HEK293 (cell line): ENCODE measurements around the gene STX11.

ENCODE experiments used
- CTCF ChIA-PET: fragments of 350-600 bp; formaldehyde crosslinking; extraction: SDS; loops from one replicate; lab custom pipeline; 2021; ENCODE audit warnings: antibody characterized with exemption; lab: Yijun Ruan, JAX
- POLR2A ChIA-PET: fragments of 300-600 bp; formaldehyde crosslinking; extraction: SDS; loops from one replicate; lab custom pipeline; 2020; ENCODE audit warnings: antibody characterized with exemption, inconsistent platforms; lab: Yijun Ruan, JAX
- H3K27ac ChIP-seq: fragments of 200-500 bp; sonication (Bioruptor generic); 2 replicates; pipeline ENCODE4 v1.5.1; 2014; ENCODE audit warnings: low read depth, low read length, control low read depth, inconsistent platforms; ENCODE audit errors: extremely low read depth
- H3K36me3 ChIP-seq, 2 experiments: fragments of 200-500 bp in 1 of 2; sonication (Bioruptor generic) in 1 of 2; 1 replicate in 1 of 2; 2 replicates in 1 of 2; pipeline ENCODE4 v1.5.1; 2014 to 2017; ENCODE audit warnings: inconsistent platforms in 2 of 2, low read length in 2 of 2; ENCODE audit not compliant: control insufficient read depth in 2 of 2, insufficient read depth in 1 of 2
- H3K4me1 ChIP-seq: fragments of 200-500 bp; sonication (Bioruptor generic); 2 replicates; pipeline ENCODE4 v1.5.1; 2014; ENCODE audit warnings: mild to moderate bottlenecking, low read length, inconsistent platforms; ENCODE audit not compliant: control insufficient read depth, insufficient read depth
- H3K4me3 ChIP-seq: 2 replicates; pipeline ENCODE4 v1.5.1; 2011; ENCODE audit warnings: low read depth, mild to moderate bottlenecking, control low read depth, low read length, moderate library complexity
- H3K9me3 ChIP-seq: fragments of 200-500 bp; sonication (Bioruptor generic); 2 replicates; pipeline ENCODE4 v1.5.1; 2014; ENCODE audit warnings: low read depth, low read length, inconsistent platforms; ENCODE audit not compliant: control insufficient read depth, insufficient read depth
- HIC1 ChIP-seq: fragments of 450-650 bp; formaldehyde crosslinking; IDR thresholded peaks from 2 replicates; pipeline ENCODE4 v1.5.1; 2016; ENCODE audit warnings: missing biosample characterization, missing genetic modification characterization
- IKZF3 ChIP-seq: fragments of 450-650 bp; IDR thresholded peaks from 2 replicates; pipeline ENCODE4 v1.5.0; 2018; ENCODE audit warnings: missing biosample characterization, mild to moderate bottlenecking, missing genetic modification characterization, moderate library complexity
- SP7 ChIP-seq: fragments of 450-650 bp; formaldehyde crosslinking; IDR thresholded peaks from 2 replicates; pipeline ENCODE4 v1.5.1; 2016; ENCODE audit warnings: missing biosample characterization, missing genetic modification characterization
- ZBTB11 ChIP-seq: fragments of 450-650 bp; formaldehyde crosslinking; conservative IDR thresholded peaks from 2 replicates; pipeline ENCODE4 v1.5.1; 2016; ENCODE audit warnings: low read depth, missing biosample characterization, missing genetic modification characterization
- ZBTB7A ChIP-seq: fragments of 450-650 bp; formaldehyde crosslinking; IDR thresholded peaks from 2 replicates; pipeline ENCODE4 v1.5.1; 2016; ENCODE audit warnings: low read depth, missing biosample characterization, missing genetic modification characterization
- ZIC2 ChIP-seq: fragments of 450-650 bp; formaldehyde crosslinking; IDR thresholded peaks from 2 replicates; pipeline ENCODE4 v1.5.1; 2016; ENCODE audit warnings: missing biosample characterization, missing genetic modification characterization
- ZNF112 ChIP-seq: fragments of 450-650 bp; formaldehyde crosslinking; IDR thresholded peaks from 2 replicates; pipeline ENCODE4 v1.5.0; 2017; ENCODE audit warnings: missing biosample characterization, missing genetic modification characterization
- ZNF138 ChIP-seq: fragments of 450-650 bp; formaldehyde crosslinking; IDR thresholded peaks from 2 replicates; pipeline ENCODE4 v1.5.1; 2016; ENCODE audit warnings: missing biosample characterization, missing genetic modification characterization, borderline replicate concordance
- ZNF184 ChIP-seq: fragments of 450-650 bp; IDR thresholded peaks from 2 replicates; pipeline ENCODE4 v1.5.1; 2018; ENCODE audit warnings: missing biosample characterization, mild to moderate bottlenecking, missing genetic modification characterization
- ZNF2 ChIP-seq: fragments of 450-650 bp; formaldehyde crosslinking; IDR thresholded peaks from 2 replicates; pipeline ENCODE4 v1.5.1; 2016; ENCODE audit warnings: missing biosample characterization, missing genetic modification characterization
- ZNF292 ChIP-seq: fragments of 450-650 bp; formaldehyde crosslinking; IDR thresholded peaks from 2 replicates; pipeline ENCODE4 v1.5.1; 2016; ENCODE audit warnings: low read depth, missing biosample characterization, missing genetic modification characterization, borderline replicate concordance
- ZNF302 ChIP-seq: fragments of 450-650 bp; formaldehyde crosslinking; IDR thresholded peaks from 2 replicates; pipeline ENCODE4 v1.5.1; 2016; ENCODE audit warnings: missing biosample characterization, missing genetic modification characterization, low read depth
- ZNF391 ChIP-seq: fragments of 450-650 bp; formaldehyde crosslinking; IDR thresholded peaks from 2 replicates; pipeline ENCODE4 v1.5.1; 2016; ENCODE audit warnings: low read depth, missing biosample characterization, missing genetic modification characterization, borderline replicate concordance
- ZNF416 ChIP-seq: fragments of 450-650 bp; formaldehyde crosslinking; IDR thresholded peaks from 2 replicates; pipeline ENCODE4 v1.5.1; 2016; ENCODE audit warnings: missing biosample characterization, missing genetic modification characterization
- ZNF639 ChIP-seq: fragments of 450-650 bp; formaldehyde crosslinking; IDR thresholded peaks from 2 replicates; pipeline ENCODE4 v1.5.1; 2016; ENCODE audit warnings: missing biosample characterization, missing genetic modification characterization
- ZNF660 ChIP-seq: fragments of 450-650 bp; IDR thresholded peaks from 2 replicates; pipeline ENCODE4 v1.5.1; 2018; ENCODE audit warnings: missing biosample characterization, mild to moderate bottlenecking, missing genetic modification characterization
- ZSCAN16 ChIP-seq: fragments of 450-650 bp; formaldehyde crosslinking; IDR thresholded peaks from 2 replicates; pipeline ENCODE4 v1.5.1; 2016; ENCODE audit warnings: missing biosample characterization, missing genetic modification characterization
- TF ChIP-seq, protein P1 (sequence below): fragments of 450-650 bp; formaldehyde crosslinking; IDR thresholded peaks from 2 replicates; pipeline ENCODE4 v1.5.1; 2016; ENCODE audit warnings: missing biosample characterization, missing genetic modification characterization, borderline replicate concordance
- TF ChIP-seq, protein P2 (sequence below): fragments of 450-650 bp; formaldehyde crosslinking; IDR thresholded peaks from 2 replicates; pipeline ENCODE4 v1.5.1; 2017; ENCODE audit warnings: missing biosample characterization, missing genetic modification characterization

Gene STX11

GRCh38 chr6:144190080-144190479 is 39.8 kb downstream of the STX11 start (continued):
- TF ChIP-seq ZBTB11 (tag by site-specific recombination) (no peak), ZNF660 (tag by site-specific recombination) (no peak), ZNF416 (no peak), ZNF639 (no peak)
- TF ChIP-seq, all 188 proteins: peak for 0

- Histone ChIP-seq H3K4me1 (no peaks in the 10 kb centered on the region), H3K4me3 (no peak overlapping the region), H3K36me3 (peaks cover 0 to 4% of the 10 kb centered on the region in 2 experiments; a peak in 1 of 3 replicates), H3K27ac (no peak overlapping the region), H3K9me3 (no peaks in the 10 kb centered on the region)
- ChIA-PET POLR2A (interaction anchor here (0.6 kb wide), 1 partner anchor 293 kb away, joined by 7 read pairs; no protein-coding TSS in a partner anchor), CTCF (interaction anchor here (0.6 to 2.4 kb wide), 2 partner anchors 9 to 18 kb away, joined by 3 to 7 read pairs; no protein-coding TSS in a partner anchor)
- TF ChIP-seq ZNF660 (tag by site-specific recombination): no peak
- TF ChIP-seq HIC1 (tag by site-specific recombination): no peak
- no peak for TF ChIP-seq ZNF2 (tag by site-specific recombination)
- TF ChIP-seq, protein P1, sequence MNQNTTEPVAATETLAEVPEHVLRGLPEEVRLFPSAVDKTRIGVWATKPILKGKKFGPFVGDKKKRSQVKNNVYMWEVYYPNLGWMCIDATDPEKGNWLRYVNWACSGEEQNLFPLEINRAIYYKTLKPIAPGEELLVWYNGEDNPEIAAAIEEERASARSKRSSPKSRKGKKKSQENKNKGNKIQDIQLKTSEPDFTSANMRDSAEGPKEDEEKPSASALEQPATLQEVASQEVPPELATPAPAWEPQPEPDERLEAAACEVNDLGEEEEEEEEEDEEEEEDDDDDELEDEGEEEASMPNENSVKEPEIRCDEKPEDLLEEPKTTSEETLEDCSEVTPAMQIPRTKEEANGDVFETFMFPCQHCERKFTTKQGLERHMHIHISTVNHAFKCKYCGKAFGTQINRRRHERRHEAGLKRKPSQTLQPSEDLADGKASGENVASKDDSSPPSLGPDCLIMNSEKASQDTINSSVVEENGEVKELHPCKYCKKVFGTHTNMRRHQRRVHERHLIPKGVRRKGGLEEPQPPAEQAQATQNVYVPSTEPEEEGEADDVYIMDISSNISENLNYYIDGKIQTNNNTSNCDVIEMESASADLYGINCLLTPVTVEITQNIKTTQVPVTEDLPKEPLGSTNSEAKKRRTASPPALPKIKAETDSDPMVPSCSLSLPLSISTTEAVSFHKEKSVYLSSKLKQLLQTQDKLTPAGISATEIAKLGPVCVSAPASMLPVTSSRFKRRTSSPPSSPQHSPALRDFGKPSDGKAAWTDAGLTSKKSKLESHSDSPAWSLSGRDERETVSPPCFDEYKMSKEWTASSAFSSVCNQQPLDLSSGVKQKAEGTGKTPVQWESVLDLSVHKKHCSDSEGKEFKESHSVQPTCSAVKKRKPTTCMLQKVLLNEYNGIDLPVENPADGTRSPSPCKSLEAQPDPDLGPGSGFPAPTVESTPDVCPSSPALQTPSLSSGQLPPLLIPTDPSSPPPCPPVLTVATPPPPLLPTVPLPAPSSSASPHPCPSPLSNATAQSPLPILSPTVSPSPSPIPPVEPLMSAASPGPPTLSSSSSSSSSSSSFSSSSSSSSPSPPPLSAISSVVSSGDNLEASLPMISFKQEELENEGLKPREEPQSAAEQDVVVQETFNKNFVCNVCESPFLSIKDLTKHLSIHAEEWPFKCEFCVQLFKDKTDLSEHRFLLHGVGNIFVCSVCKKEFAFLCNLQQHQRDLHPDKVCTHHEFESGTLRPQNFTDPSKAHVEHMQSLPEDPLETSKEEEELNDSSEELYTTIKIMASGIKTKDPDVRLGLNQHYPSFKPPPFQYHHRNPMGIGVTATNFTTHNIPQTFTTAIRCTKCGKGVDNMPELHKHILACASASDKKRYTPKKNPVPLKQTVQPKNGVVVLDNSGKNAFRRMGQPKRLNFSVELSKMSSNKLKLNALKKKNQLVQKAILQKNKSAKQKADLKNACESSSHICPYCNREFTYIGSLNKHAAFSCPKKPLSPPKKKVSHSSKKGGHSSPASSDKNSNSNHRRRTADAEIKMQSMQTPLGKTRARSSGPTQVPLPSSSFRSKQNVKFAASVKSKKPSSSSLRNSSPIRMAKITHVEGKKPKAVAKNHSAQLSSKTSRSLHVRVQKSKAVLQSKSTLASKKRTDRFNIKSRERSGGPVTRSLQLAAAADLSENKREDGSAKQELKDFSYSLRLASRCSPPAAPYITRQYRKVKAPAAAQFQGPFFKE (tag by site-specific recombination): no peak
- no peak for TF ChIP-seq ZNF112 (tag by site-specific recombination)
- no peak for TF ChIP-seq ZIC2 (tag by site-specific recombination)
- TF ChIP-seq, protein P2, sequence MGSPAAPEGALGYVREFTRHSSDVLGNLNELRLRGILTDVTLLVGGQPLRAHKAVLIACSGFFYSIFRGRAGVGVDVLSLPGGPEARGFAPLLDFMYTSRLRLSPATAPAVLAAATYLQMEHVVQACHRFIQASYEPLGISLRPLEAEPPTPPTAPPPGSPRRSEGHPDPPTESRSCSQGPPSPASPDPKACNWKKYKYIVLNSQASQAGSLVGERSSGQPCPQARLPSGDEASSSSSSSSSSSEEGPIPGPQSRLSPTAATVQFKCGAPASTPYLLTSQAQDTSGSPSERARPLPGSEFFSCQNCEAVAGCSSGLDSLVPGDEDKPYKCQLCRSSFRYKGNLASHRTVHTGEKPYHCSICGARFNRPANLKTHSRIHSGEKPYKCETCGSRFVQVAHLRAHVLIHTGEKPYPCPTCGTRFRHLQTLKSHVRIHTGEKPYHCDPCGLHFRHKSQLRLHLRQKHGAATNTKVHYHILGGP (tag by site-specific recombination): no peak
- no peak for TF ChIP-seq ZBTB7A (tag by site-specific recombination)
- no peak for TF ChIP-seq ZNF391
- TF ChIP-seq ZSCAN16 (tag by site-specific recombination): no peak
- TF ChIP-seq IKZF3 (tag by site-specific recombination): no peak
- no peak for TF ChIP-seq ZNF184
- no peak for TF ChIP-seq ZNF302 (tag by site-specific recombination)
- no peak for TF ChIP-seq ZNF138 (tag by site-specific recombination)
- no peak for TF ChIP-seq ZNF292 (tag by site-specific recombination)
- TF ChIP-seq SP7 (tag by site-specific recombination): no peak
Observed at GRCh38 chr6:144190593-144190992, 40.3 kb downstream of the STX11 start.
